HFFc6 (cell line): ENCODE results near the gene STRIP1. TPM values are rescaled to one million over a fixed set of nuclear protein-coding genes. Genes with fewer than 3 reads are reported as not detected.

ENCODE experiments used
- DNase-seq: peaks from one replicate; pipeline ENCODE4 v3.0.0-alpha.2; 2018
- H3K27ac Mint-ChIP-seq: 2 replicates; pipeline ENCODE4 v1.8.0; 2020; ENCODE audit warnings: mild to moderate bottlenecking, mixed read lengths
- H3K27me3 Mint-ChIP-seq: 2 replicates; pipeline ENCODE4 v1.8.0; 2021; ENCODE audit warnings: mild to moderate bottlenecking, moderate library complexity, mixed read lengths; ENCODE audit not compliant: insufficient read depth
- H3K36me3 Mint-ChIP-seq: 2 replicates; pipeline ENCODE4 v1.8.0; 2021; ENCODE audit warnings: low read depth, mixed read lengths
- H3K4me1 Mint-ChIP-seq: 2 replicates; pipeline ENCODE4 v1.8.0; 2020; ENCODE audit warnings: low read depth, mixed read lengths
- H3K4me3 Mint-ChIP-seq: 2 replicates; pipeline ENCODE4 v1.8.0; 2020; ENCODE audit warnings: mild to moderate bottlenecking, moderate library complexity, mixed read lengths
- H3K9me3 Mint-ChIP-seq: 2 replicates; pipeline ENCODE4 v1.8.0; 2020; ENCODE audit warnings: mild to moderate bottlenecking, mixed read lengths
- CTCF ChIP-seq: fragments of 200-600 bp; sonication (generic); IDR thresholded peaks from 2 replicates; pipeline ENCODE4 v1.5.0; 2021; ENCODE audit warnings: antibody characterized with exemption, mild to moderate bottlenecking
- total RNA-seq, 6 experiments: library from RNA; stranded (reverse); fragmentation: NEBNext Ultra II Directional; extraction: Animal tissue kit (Norgen Biotek cat#: 25700); gene quantifications; 2 replicates in 1 of 6; 3 replicates in 5 of 6; pipeline ENCODE4 v1.2.3, GENCODE V29; 2021

Gene STRIP1
- total RNA-seq, 6 experiments from 2014 or later, result 33.2 to 48.4 (median 36.8) TPM

GRCh38 chr1:110091381-110091780 is 57.0 kb downstream of the STRIP1 start:
- TF ChIP-seq CTCF, result no peak
- no peak for DNase-seq
- H3K27ac Mint-ChIP-seq, result peak overlapping the region; percentile 19; the same call in 1 of the 2 replicates
- no peak overlapping the region for H3K4me3 Mint-ChIP-seq
- H3K9me3 Mint-ChIP-seq, result no peaks in the 10 kb centered on the region
- H3K4me1 Mint-ChIP-seq, result peaks cover 44% of the 10 kb centered on the region
- no peaks in the 10 kb centered on the region for H3K36me3 Mint-ChIP-seq
- H3K27me3 Mint-ChIP-seq, result peaks cover 10% of the 10 kb centered on the region

GRCh38 chr1:110091791-110092190 is 57.4 kb downstream of the STRIP1 start:
- Mint-ChIP-seq H3K27ac (peak overlapping the region; percentile 57; the same call in 1 of the 2 replicates), H3K4me3 (no peak overlapping the region), H3K4me1 (peaks cover 40% of the 10 kb centered on the region), H3K9me3 (no peaks in the 10 kb centered on the region), H3K36me3 (no peaks in the 10 kb centered on the region), H3K27me3 (peaks cover 10% of the 10 kb centered on the region)
- TF ChIP-seq CTCF, result no peak
- peak; percentile 59 for DNase-seq

GRCh38 chr1:110092991-110093390 is 58.6 kb downstream of the STRIP1 start:
- peaks cover 9% of the 10 kb centered on the region for H3K27me3 Mint-ChIP-seq
- no peaks in the 10 kb centered on the region for H3K36me3 Mint-ChIP-seq
- no peak for TF ChIP-seq CTCF
- H3K4me1 Mint-ChIP-seq, result peaks cover 31% of the 10 kb centered on the region
- no peak overlapping the region for H3K4me3 Mint-ChIP-seq
- no peaks in the 10 kb centered on the region for H3K9me3 Mint-ChIP-seq
- DNase-seq, result no peak
- no peak overlapping the region for H3K27ac Mint-ChIP-seq

GRCh38 chr1:110094931-110095654 is 60.7 kb downstream of the STRIP1 start:
- Mint-ChIP-seq H3K36me3 (no peaks in the 10 kb centered on the region), H3K9me3 (no peaks in the 10 kb centered on the region), H3K4me1 (peaks cover 28% of the 10 kb centered on the region), H3K27ac (no peak overlapping the region), H3K27me3 (peaks cover 4% of the 10 kb centered on the region; the same call in 1 of the 2 replicates), H3K4me3 (no peak overlapping the region)
- no peak for DNase-seq
- no peak for TF ChIP-seq CTCF

GRCh38 chr1:110097507-110098221 is 63.2 kb downstream of the STRIP1 start:
- Mint-ChIP-seq H3K4me1 (peaks cover 24% of the 10 kb centered on the region), H3K9me3 (no peaks in the 10 kb centered on the region), H3K27me3 (peaks cover 4% of the 10 kb centered on the region; the same call in 1 of the 2 replicates), H3K36me3 (no peaks in the 10 kb centered on the region), H3K27ac (no peak overlapping the region), H3K4me3 (no peak overlapping the region)
- no peak for DNase-seq
- no peak for TF ChIP-seq CTCF
